ENCODE data around the gene SIRPG. TPM values are rescaled to one million over a fixed set of nuclear protein-coding genes. Genes with fewer than 3 reads are reported as not detected.

The SIRPG gene
- total and polyA plus RNA-seq, 10 of the 15 experiments (the other 5 are each of a cell fraction or from before 2014, with no cell fraction given) = 1.1 to 13.0 (median 4.1) TPM

- TF ChIP-seq HCFC1 (IDR thresholded peaks at IDR 0.05; ENCODE audit: low read length) = no peak
- TF ChIP-seq HSF1 (IDR thresholded peaks at IDR 0.05; ENCODE audit: low read depth, low read length) = no peak
- no peak for TF ChIP-seq NFXL1 (IDR thresholded peaks at IDR 0.05; ENCODE audit: borderline replicate concordance)
- TF ChIP-seq CTCF (IDR thresholded peaks at IDR 0.05 in 2 of 3, conservative IDR thresholded peaks at IDR 0.05 in 1 of 3; ENCODE audit: control insufficient read depth in 2 of 3, extremely low read depth in 1 of 3, insufficient read depth in 1 of 3, low read depth in 3 of 3, low read length in 3 of 3) = no peak
- no peak for TF ChIP-seq JUNB (IDR thresholded peaks at IDR 0.05)
- TF ChIP-seq MAX (IDR thresholded peaks at IDR 0.05; ENCODE audit: low read depth, low read length) = no peak
- TF ChIP-seq PKNOX1 (IDR thresholded peaks at IDR 0.05) = no peak
- TF ChIP-seq ZSCAN29 (IDR thresholded peaks at IDR 0.05) = no peak
- TF ChIP-seq ZNF384 (IDR thresholded peaks at IDR 0.05; ENCODE audit: borderline replicate concordance, low read depth, low read length) = no peak
- no peak for TF ChIP-seq KAT2A (conservative IDR thresholded peaks at IDR 0.05; ENCODE audit: control insufficient read depth, low read depth, low read length)
- peak; percentile 60; the same call in 1 of the 2 replicates for TF ChIP-seq RELB (IDR thresholded peaks at IDR 0.05; ENCODE audit: low read depth)
- TF ChIP-seq KLF5 (IDR thresholded peaks at IDR 0.05; ENCODE audit: partially characterized antibody) = no peak
- TF ChIP-seq ATF2 (IDR thresholded peaks at IDR 0.05; ENCODE audit: low read length) = no peak
- no peak for TF ChIP-seq KDM1A (IDR thresholded peaks at IDR 0.05; ENCODE audit: borderline replicate concordance)
- TF ChIP-seq TBL1XR1 (IDR thresholded peaks at IDR 0.05; ENCODE audit: low read depth, low read length) = no peak
- no peak for TF ChIP-seq FOS (IDR thresholded peaks at IDR 0.05; ENCODE audit: borderline replicate concordance, extremely low read depth, insufficient read length)
- TF ChIP-seq YY1 (IDR thresholded peaks at IDR 0.05; ENCODE audit: low read depth, low read length) = no peak
- TF ChIP-seq SPI1 (IDR thresholded peaks at IDR 0.05; ENCODE audit: borderline replicate concordance, insufficient read depth, low read depth, low read length) = peak; percentile 92
- TF ChIP-seq MTA3 (IDR thresholded peaks at IDR 0.05; ENCODE audit: borderline replicate concordance, low read length) = no peak
- TF ChIP-seq ZBTB11 (CRISPR knock-in tag; IDR thresholded peaks at IDR 0.05) = no peak
Measured at GRCh38 chr20:1622450-1622849, 35.1 kb downstream of the SIRPG start (continued).

All from GM12878 (cell line).